HG02973 (cell line): ENCODE results near the gene MYLK4.

Experiments used
- ATAC-seq: cut with Tn5 transposase; IDR thresholded peaks from one replicate; pipeline ENCODE4 v1.9.1; 2021; ENCODE audit warnings: moderate library complexity; ENCODE audit not compliant: unreplicated experiment

Gene MYLK4

GRCh38 chr6:2756687-2757224, 6.0 kb upstream of the MYLK4 start:
- no peak for ATAC-seq

GRCh38 chr6:2756241-2756640, 5.5 kb upstream of the MYLK4 start:
- ATAC-seq, result no peak

DNA sequence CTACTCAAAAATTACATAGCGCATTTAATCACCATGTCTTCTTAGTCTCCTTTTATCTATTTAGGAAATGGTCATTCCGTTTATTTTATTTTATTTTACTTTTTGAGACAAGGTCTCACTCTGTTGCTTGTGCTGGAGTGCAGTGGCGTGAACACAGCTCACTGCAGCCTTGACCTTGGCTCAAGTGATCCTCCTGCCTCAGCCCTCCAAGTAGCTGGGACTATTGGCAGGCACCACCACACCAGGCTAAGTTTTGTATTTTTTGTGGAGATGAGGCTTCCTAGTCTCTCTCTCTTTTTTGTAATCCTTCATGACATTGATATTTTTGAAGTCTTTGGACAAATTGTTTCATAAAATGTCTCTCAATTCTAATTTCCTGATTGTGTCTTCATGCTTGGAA, 4.7 kb upstream of the MYLK4 start:
- no peak for ATAC-seq

DNA sequence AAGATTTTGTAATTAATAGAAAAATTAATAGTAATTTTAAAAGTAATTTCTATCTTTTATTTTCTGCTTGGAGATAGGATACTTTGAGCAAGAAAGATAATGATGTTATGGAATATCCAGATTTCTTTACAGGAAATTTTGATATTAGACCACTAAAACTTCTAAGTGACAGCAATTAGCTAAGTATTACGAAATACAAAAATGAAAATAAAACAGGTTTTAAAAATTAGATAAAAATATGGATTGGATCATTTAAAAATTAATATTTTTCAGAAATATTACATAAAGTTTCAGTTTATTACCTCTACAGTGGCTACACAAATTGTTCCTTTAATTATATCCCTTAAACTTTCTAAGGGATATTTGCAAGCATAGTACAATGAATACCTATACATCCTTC, 4.2 kb upstream of the MYLK4 start:
- no peak for ATAC-seq

DNA sequence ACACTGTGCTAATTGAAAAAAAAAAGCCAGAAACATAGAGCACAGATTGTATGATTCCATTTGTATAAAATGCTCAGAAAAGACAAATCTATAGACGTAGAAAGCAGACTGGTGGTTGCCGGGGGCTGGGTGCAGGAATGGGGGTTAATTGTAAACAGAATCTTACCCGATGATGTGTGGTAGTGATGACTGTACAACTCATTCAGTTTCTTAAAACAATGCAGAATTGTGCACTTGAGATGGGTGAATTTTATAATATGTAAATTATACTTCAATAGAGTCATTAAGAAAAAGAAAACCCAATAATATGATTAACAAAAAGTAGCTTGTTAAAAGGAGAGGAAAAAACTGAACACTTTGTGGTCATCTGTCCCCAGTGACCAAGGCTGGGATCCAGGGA, 3.7 kb upstream of the MYLK4 start:
- no peak for ATAC-seq

DNA sequence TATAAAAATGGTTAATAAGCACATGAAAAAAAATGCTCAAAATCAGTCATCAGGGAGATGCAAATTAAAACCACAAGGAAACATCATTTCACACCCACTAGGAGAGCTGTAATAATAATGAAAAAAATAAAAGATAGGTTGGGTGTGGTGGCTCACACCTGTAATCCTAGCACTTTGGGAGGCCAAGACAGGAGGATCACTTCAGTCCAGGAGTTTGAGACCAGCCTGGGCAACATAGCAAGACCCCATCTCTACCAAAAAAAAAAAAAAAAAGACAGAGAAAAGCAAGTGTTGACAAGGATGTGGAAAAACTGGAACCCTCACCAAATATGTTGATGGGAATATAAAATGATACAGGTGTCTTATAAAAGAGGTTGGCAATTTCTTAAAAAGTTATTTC, 3.0 kb upstream of the MYLK4 start:
- no peak for ATAC-seq

- ATAC-seq, result no peak
These were observed 2.4 kb upstream of the MYLK4 start for GRCh38 chr6:2753110-2753489.

DNA sequence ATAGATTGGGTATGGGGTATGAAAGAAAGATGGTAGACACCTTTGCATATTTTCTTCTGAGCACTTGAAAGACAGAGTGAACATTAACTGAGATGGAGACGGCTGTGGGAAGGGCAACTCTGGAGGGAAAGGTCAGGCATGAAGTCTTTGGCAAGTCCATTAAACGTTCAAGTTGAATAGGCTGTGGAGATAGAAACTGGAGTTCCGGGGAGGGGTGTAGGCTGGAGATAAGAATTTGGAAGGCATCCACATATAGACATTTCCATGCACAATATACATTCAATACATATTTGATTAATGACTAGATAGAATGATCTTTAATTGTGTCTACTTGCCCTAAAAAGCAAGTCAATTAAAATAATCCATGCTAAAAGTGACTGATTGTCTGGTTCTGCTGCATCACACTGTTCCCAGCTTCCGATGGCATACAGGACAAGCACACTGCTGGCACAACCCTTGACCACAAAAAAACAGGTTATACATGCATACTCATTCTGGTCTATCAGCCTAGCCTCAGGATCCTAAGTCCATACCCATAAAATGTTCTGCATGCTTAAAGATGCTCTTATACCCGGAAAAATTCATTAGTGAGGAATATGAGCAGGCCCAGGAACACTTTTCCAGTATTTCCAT, 1.9 kb upstream of the MYLK4 start:
- no peak for ATAC-seq

GRCh38 chr6:2751871-2752270, 1.1 kb upstream of the MYLK4 start:
- no peak for ATAC-seq

- no peak for ATAC-seq
These were observed 637 bp downstream of the MYLK4 start for GRCh38 chr6:2749969-2750600.

GRCh38 chr6:2748183-2748582, 2.5 kb downstream of the MYLK4 start:
- no peak for ATAC-seq

- no peak for ATAC-seq
These were observed 4.1 kb downstream of the MYLK4 start for GRCh38 chr6:2746557-2747061.

DNA sequence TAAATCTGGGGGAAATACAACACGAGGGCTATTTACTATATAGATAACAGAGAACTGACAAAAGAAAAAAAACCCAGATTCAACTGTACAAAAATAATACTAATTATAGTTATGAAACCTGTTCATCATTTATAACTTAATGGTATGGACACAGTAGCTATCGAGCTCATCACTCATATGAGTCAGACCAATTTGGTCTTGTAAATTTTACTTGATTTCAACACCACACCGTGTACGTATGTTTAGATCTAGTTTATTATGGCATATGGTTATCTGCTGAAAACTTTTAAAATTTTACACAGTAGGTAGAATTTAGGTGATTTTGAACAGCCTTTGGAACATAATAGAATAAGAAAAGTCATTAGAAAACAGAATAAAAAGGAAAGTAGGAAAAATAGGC, 5.5 kb downstream of the MYLK4 start:
- no peak for ATAC-seq

DNA sequence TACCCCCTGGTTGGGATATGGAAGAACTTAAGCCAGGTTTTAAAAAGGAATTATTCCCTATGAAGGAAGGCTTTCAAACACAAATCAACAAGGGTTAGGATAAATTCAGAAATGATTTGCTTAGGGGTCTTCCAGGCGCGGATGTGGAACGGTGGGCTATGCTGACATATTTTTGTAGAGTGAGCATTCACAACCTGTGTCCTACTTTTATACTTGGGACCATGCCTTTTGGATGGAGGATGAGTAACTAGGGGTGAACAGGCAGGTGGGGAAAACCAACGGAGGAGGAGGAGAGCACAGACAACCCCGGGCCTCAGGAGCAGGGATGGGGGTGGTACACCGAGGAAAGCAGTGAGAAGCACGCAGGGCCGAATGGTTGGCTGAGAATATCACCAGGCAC, 5.9 kb downstream of the MYLK4 start:
- no peak for ATAC-seq

DNA sequence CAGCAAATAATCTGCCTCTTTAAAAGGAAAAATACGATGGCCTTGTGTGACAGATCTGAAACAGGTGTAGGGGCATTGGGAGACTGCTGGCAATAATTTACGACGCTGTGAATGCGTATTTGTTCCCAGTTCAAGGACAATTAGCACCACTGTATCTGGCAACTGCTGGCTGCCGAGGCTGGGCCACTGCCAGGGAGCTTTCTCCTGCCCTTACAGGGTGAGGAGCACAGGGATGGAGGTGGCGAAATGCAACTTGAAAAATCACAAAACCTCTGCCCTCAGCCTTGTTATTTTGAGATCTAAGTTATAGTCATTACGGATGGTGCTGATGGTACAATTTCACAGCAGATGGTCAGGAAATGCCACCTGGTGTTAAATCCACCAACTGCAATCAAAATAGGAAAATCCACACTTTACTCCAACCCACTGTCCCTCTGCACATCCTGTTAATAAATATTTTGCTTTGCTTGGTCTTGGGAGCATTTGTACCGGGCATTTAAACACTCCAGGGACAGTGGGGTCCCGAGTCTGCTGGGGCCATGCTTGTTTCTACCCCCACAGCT, 6.4 kb downstream of the MYLK4 start:
- no peak for ATAC-seq

DNA sequence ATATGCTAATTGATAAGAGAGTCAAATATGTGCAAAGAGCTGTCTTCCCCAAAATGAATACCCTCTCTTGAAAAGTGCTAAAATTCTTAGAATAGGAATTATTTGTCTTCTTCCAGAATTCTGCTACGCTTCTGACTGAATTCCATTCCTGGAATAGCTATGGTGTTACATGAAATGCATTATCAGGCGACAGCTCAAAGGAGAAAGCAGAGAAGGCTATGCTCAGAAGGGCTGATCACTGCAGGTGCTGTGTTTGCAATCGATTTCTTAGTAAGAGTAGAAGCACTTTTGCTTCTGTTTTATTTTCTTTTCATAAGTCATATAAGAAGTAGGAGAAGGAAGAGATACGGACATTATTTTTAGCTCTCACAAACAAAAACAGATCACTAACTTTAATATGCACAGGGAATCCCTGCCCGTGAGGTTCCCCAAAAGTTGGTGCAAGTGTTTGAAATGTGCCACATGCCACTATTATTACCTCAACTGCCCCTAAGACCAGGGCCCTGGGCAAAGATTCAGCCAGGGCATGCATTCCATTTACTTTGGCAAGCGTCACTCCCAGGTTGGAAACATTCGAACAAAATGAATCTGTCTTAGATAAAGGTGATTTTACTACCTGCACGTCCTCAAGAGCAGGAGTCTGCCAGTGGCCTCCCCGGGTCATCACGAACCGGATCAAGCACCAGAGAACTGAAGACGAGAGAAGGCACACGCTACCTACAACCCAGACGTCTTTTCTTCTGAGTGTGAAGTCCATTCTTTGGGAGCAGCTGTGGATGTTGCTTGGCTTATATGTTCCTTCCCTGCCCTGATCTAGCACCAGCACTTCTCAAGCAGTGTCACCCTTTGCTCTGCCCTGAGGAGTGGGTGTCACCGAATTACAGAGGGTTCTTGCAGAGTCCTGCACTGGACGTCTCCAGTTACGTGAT, 7.2 kb downstream of the MYLK4 start:
- no peak for ATAC-seq

DNA sequence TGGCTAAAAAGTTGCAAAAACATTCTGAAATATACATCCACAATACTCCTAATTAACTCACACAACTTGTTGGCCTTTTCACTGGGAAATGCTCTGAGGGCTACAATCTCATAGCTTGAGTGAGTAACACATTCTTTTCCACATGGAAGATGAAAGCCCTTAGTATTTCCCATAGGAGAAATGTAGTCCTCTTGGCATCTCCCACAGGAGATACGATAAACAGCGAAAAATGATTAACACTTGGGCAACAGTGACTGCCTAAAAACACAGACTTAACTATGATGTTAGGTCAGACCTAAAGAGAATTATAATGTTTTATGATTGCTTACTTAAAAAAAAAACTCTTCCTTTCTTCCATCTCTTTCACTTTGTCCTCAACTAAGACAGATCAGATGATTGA, 9.0 kb downstream of the MYLK4 start:
- ATAC-seq, result no peak

- ATAC-seq, result no peak
These were observed 10.1 kb downstream of the MYLK4 start for GRCh38 chr6:2740581-2740980.

DNA sequence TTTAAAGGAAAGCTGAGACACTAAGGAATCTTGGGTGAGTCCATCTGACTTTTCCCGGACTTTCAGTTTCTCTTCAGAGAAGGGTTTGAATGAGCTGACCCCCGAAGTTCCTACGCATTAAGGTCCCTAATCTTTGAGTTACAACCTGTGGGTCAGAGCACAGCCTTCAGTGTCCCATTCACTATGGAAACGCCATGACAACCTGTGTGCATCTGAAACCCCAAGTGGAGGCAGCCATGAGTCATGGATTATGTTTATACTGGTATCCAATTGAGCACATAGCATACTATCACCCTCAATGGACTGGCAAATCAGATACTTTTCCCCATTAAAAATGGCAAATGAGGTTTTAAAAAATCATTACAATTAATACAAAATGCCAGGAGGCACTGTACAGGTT, 11.4 kb downstream of the MYLK4 start:
- ATAC-seq, result no peak

GRCh38 chr6:2738373-2738979, 12.2 kb downstream of the MYLK4 start:
- no peak for ATAC-seq

- ATAC-seq, result no peak
These were observed 12.8 kb downstream of the MYLK4 start for GRCh38 chr6:2737885-2738284.
